ENCODE results near the gene AEBP2. TPM values are rescaled to one million over a fixed set of nuclear protein-coding genes. Genes with fewer than 3 reads are reported as not detected.

Gene AEBP2
- total and polyA plus RNA-seq, 2 of the 8 experiments (the other 6 are each of a cell fraction or from before 2014, with no cell fraction given), result 13.6 to 61.4 TPM

DNA sequence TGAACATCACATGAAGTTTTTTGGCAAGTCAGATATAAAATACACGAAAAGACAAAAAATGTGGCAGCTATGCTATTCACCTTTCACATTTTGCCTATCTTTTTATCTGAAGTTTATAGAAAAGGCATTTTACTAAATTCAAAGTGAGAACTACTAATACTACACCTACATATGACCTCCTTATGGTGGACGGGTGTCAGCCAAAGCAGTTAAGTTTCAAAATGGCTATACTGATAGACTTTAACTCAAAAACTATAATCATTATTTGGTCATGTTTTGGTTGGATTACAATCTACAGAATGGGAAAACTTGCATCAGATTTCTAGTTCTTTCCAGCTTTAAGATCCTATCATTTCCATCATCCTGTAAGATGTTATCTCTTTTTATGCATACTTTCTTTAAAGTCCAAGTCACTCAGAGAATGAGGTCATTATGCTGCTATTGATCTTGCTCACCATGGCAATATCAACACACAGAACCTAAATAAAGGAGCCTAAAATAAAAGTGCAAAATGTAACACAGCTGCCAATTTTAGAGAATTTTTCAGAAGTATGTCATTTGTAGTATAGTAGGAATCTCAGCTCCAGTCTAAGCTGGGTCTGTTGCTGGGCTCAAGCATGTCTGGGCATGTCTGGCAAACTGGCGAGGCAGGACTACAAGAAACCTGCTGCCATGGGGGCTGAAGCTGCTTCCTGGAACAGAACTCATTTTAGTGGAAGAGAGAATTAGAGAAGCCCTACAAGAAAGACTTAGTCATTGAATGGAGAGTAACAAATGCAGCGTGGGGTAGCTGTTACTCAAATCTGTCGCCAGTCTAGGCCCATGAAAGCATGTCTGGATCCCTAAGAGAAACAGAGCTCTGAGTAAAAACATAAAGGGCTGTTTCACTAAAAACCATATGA is 7.6 kb upstream of the AEBP2 start:
- FAIRE-seq (no peak), DNase-seq (ENCODE audit: low read depth in 1 of 2, low spot score in 2 of 2) (no peak)
- Histone ChIP-seq H3K27ac (ENCODE audit: low read depth, low read length) (peak overlapping the region; percentile 66), H2AK5ac (ENCODE audit: low read depth, low read length) (no peak overlapping the region), H4K5ac (ENCODE audit: insufficient read length, low read depth, low read length) (peak overlapping the region; percentile 89), H4K20me1 (replicated peaks in 1 of 2; ENCODE audit: control insufficient read depth in 1 of 2, insufficient read depth in 2 of 2, low read length in 2 of 2) (no peaks in the 10 kb centered on the region), H2BK5ac (ENCODE audit: low read depth, low read length) (peak overlapping the region; percentile 86), H3K79me1 (ENCODE audit: low read depth, low read length) (no peaks in the 10 kb centered on the region), H3K4me1 (replicated peaks in 1 of 4; ENCODE audit: control insufficient read depth in 3 of 4, insufficient read depth in 4 of 4, low read length in 3 of 4) (peaks cover 0 to 5% (median 5%) of the 10 kb centered on the region in 4 experiments; a peak in 3 of 7 replicates), H3K23ac (ENCODE audit: insufficient read length) (no peak overlapping the region), H3K56ac (replicated peaks; ENCODE audit: insufficient read length, low read depth, low read length) (peak overlapping the region; percentile 65), H2BK12ac (ENCODE audit: low read depth, low read length) (peak overlapping the region; percentile 64; the same call in 1 of the 2 replicates), H3K79me2 (ENCODE audit: control insufficient read depth in 1 of 2, insufficient read depth in 2 of 2, low read length in 2 of 2) (no peaks in the 10 kb centered on the region), H3K36me3 (ENCODE audit: control insufficient read depth in 2 of 4, insufficient read depth in 4 of 4, low read length in 3 of 4) (no peaks in the 10 kb centered on the region), H3K9me3 (ENCODE audit: insufficient read depth in 2 of 2, low read depth in 1 of 2, low read length in 1 of 2) (no peaks in the 10 kb centered on the region), H3K14ac (ENCODE audit: insufficient read length) (no peak overlapping the region), H3K27me3 (replicated peaks in 1 of 4; ENCODE audit: control insufficient read depth in 3 of 4, extremely low read depth in 1 of 4, insufficient read depth in 3 of 4, low read length in 3 of 4) (no peaks in the 10 kb centered on the region), H3K4ac (replicated peaks; ENCODE audit: insufficient read length, low read depth, low read length) (peak overlapping the region; percentile 65), H3K23me2 (ENCODE audit: low read depth, low read length) (no peaks in the 10 kb centered on the region), H3K18ac (ENCODE audit: extremely low read depth, low read length) (peak overlapping the region; percentile 67; the same call in 1 of the 2 replicates), H4K91ac (replicated peaks; ENCODE audit: insufficient read length, low read length) (peak overlapping the region; percentile 81), H4K8ac (ENCODE audit: extremely low read depth, insufficient read depth, low read length) (no peak overlapping the region), H3K4me2 (ENCODE audit: insufficient read depth in 1 of 2, low read depth in 2 of 2, low read length in 2 of 2) (no peak overlapping the region), H3K9ac (replicated peaks in 1 of 4; ENCODE audit: extremely low read depth in 1 of 4, low read depth in 3 of 4, low read length in 3 of 4) (peak overlapping the region in 1 of 4 experiments; percentile 17; a peak in 2 of 7 replicates), H2AFZ (ENCODE audit: low read length) (peak overlapping the region; percentile 43; the same call in 1 of the 2 replicates), H2BK20ac (ENCODE audit: low read length) (peak overlapping the region; percentile 92; the same call in 1 of the 2 replicates), H2BK120ac (replicated peaks; ENCODE audit: low read depth, low read length) (peak overlapping the region; percentile 95), H2BK15ac (ENCODE audit: low read length) (no peak overlapping the region), H3K4me3 (ENCODE audit: extremely low read depth in 1 of 4, insufficient read depth in 2 of 4, low read depth in 3 of 4, low read length in 4 of 4) (no peak overlapping the region)
- WGBS, 2 experiments (ENCODE audit: extremely low coverage in 1 of 2, insufficient coverage in 1 of 2, insufficient read length in 1 of 2, insufficient replicate concordance in 2 of 2, low coverage in 1 of 2, low lambda C conversion rate in 2 of 2, missing lambda C conversion rate in 1 of 2), result 82% methylated on average over 5 of the region's 5 CpGs; no CpG with 5 or more reads in 1 of the 2 experiments
- ChIA-PET POLR2A (ENCODE audit: partially characterized antibody) (interaction anchor here (0.8 to 0.9 kb wide), 2 partner anchors 25 to 29 kb away, joined by 3 read pairs; no protein-coding TSS in a partner anchor), CTCF (ENCODE audit: partially characterized antibody) (interaction anchor here (0.6 to 1.3 kb wide), 2 partner anchors 30 to 42 kb away, joined by 3 read pairs; no protein-coding TSS in a partner anchor)
- TF ChIP-seq RBBP5 (IDR thresholded peaks at IDR 0.05; ENCODE audit: borderline replicate concordance, low read depth, low read length), result no peak
- no peak for TF ChIP-seq NRF1 (IDR thresholded peaks at IDR 0.05; ENCODE audit: low read depth, low read length)
- 0 out of 2 replicates have a peak, but pooled peaks have one; percentile 23 for TF ChIP-seq TAF1 (IDR thresholded peaks at IDR 0.05; ENCODE audit: low read depth, low read length)
- TF ChIP-seq, protein P1, sequence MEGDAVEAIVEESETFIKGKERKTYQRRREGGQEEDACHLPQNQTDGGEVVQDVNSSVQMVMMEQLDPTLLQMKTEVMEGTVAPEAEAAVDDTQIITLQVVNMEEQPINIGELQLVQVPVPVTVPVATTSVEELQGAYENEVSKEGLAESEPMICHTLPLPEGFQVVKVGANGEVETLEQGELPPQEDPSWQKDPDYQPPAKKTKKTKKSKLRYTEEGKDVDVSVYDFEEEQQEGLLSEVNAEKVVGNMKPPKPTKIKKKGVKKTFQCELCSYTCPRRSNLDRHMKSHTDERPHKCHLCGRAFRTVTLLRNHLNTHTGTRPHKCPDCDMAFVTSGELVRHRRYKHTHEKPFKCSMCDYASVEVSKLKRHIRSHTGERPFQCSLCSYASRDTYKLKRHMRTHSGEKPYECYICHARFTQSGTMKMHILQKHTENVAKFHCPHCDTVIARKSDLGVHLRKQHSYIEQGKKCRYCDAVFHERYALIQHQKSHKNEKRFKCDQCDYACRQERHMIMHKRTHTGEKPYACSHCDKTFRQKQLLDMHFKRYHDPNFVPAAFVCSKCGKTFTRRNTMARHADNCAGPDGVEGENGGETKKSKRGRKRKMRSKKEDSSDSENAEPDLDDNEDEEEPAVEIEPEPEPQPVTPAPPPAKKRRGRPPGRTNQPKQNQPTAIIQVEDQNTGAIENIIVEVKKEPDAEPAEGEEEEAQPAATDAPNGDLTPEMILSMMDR (IDR thresholded peaks at IDR 0.05; ENCODE audit: control extremely low read depth in 1 of 3, insufficient read depth in 1 of 3, low read depth in 1 of 3, low read length in 3 of 3), result no peak
- TF ChIP-seq HDAC6 (IDR thresholded peaks at IDR 0.05; ENCODE audit: low read depth, low read length), result no peak
- no peak for TF ChIP-seq HDAC2 (IDR thresholded peaks at IDR 0.05; ENCODE audit: borderline replicate concordance in 1 of 2, low read depth in 2 of 2, low read length in 2 of 2)

All from H1 (cell line).